IPS-20b (cell line): ENCODE measurements around the gene TNC.

ENCODE experiments used
- H3K27ac ChIP-seq: one replicate; pipeline ENCODE4 v1.5.1; 2013; ENCODE audit warnings: low read length
- H3K27me3 ChIP-seq: 2 replicates; pipeline ENCODE4 v1.6.1; 2013; ENCODE audit warnings: mild to moderate bottlenecking, low read length, inconsistent platforms; ENCODE audit not compliant: insufficient read depth
- H3K36me3 ChIP-seq: 2 replicates; pipeline ENCODE4 v1.6.1; 2013; ENCODE audit warnings: low read depth, mild to moderate bottlenecking, inconsistent platforms, low read length, moderate library complexity; ENCODE audit not compliant: insufficient read depth
- H3K4me1 ChIP-seq: 2 replicates; pipeline ENCODE4 v1.6.1; 2013; ENCODE audit warnings: mild to moderate bottlenecking, control low read depth, inconsistent platforms, low read length, moderate library complexity; ENCODE audit not compliant: insufficient read depth
- H3K4me3 ChIP-seq: 2 replicates; pipeline ENCODE4 v1.5.1; 2013; ENCODE audit warnings: mild to moderate bottlenecking, low read length, inconsistent platforms
- H3K9ac ChIP-seq: 2 replicates; pipeline ENCODE4 v1.6.1; 2013; ENCODE audit warnings: low read depth, mild to moderate bottlenecking, inconsistent platforms, low read length, moderate library complexity
- H3K9me3 ChIP-seq: 2 replicates; pipeline ENCODE4 v1.6.1; 2013; ENCODE audit warnings: mild to moderate bottlenecking, low read depth, low read length, inconsistent platforms; ENCODE audit not compliant: insufficient read depth

Gene TNC

DNA sequence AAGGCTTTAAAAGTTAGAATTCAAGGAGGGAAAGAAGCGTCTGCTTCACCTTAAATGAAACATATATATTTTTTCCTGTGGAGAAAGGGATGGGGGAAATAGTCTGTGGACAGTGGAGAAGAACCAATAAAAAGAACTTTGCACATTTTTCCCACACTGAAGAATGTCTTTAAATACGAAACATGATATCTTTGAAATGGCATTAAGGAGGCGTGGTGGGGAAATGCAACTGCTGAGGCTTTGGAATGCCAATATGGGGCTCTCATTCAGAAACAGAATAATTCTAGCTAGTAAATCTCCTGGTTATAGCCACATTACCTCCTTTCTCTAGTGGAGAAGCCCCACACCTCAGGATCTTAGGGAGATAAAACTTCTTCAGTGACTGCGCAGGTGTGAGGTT is 46.8 kb downstream of the TNC start:
- Histone ChIP-seq H3K36me3 (no peaks in the 10 kb centered on the region), H3K27ac (no peak overlapping the region), H3K27me3 (no peaks in the 10 kb centered on the region), H3K9me3 (no peaks in the 10 kb centered on the region), H3K9ac (no peak overlapping the region), H3K4me1 (peaks cover 2% of the 10 kb centered on the region; the same call in 1 of the 2 replicates), H3K4me3 (no peak overlapping the region)

DNA sequence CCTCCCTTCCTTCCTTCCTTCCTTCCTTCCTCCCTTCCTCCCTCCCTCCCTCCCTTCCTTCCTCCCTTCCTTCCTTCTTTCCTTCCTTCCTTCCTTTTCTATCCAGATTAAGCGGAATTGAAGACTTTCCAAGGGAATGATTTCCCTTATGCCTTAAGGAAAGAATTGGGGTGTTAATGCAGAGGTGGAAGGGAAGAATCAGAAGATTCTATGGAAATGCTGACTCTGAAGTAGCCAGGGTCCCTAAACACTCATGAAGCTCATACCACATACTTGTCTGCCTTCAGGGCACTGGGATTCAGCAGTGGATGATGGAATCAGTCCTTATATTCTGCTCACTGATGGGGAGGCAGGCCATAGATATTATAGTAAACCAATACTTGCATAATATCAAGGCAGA is 48.2 kb downstream of the TNC start:
- Histone ChIP-seq H3K9me3 (no peaks in the 10 kb centered on the region), H3K36me3 (no peaks in the 10 kb centered on the region), H3K4me3 (no peak overlapping the region)

DNA sequence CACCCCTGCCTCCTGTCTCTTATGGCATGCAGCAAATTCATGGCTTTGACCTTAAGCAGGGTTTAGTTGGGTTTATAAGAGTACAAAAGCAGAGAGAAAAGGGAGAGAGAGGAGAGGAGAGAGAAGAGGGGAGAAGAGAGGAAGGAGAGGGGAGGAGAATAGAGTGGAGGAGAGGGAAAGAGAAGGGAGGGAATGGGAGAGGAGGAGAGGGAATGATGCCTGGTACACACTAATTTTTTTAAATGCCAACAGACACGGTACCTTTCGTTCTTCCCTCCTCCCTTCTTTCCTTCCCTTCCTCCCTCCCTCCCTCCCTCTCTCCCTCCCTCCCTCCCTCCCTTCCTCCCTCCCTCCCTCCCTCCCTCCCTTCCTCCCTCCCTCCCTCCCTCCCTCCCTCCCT is 48.7 kb downstream of the TNC start:
- no peak overlapping the region for H3K27ac ChIP-seq
- H3K4me1 ChIP-seq = peaks cover 2% of the 10 kb centered on the region; the same call in 1 of the 2 replicates
- no peaks in the 10 kb centered on the region for H3K36me3 ChIP-seq
- H3K4me3 ChIP-seq = no peak overlapping the region
- no peaks in the 10 kb centered on the region for H3K9me3 ChIP-seq
- no peak overlapping the region for H3K9ac ChIP-seq
- no peaks in the 10 kb centered on the region for H3K27me3 ChIP-seq

More for the DNA sequence above, 48.2 kb downstream of the TNC start:
- no peaks in the 10 kb centered on the region for H3K27me3 ChIP-seq
- no peak overlapping the region for H3K27ac ChIP-seq
- H3K9ac ChIP-seq = no peak overlapping the region
- H3K4me1 ChIP-seq = peaks cover 2% of the 10 kb centered on the region; the same call in 1 of the 2 replicates

DNA sequence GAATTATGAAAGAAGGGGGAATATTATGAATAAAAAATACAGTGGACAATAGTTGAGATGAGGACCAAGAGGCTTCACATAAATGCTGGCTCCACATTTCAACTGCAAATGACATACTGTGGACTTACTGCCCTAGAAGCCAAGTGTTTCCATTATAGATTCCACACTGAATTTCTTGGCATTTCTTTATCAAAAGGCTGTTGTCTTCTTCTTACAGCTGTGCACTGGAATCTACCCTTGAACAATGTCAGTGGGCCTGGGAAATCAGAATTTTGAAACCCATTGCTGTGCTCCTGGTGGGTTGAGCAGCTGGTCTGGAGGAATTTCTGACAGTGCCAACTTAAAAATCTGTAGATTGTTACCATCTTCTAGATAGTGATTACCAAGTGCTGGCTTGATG is 49.9 kb downstream of the TNC start:
- no peaks in the 10 kb centered on the region for H3K36me3 ChIP-seq
- H3K9ac ChIP-seq = no peak overlapping the region
- no peak overlapping the region for H3K27ac ChIP-seq
- H3K27me3 ChIP-seq = no peaks in the 10 kb centered on the region
- H3K4me1 ChIP-seq = peaks cover 2% of the 10 kb centered on the region
- H3K4me3 ChIP-seq = no peak overlapping the region
- no peaks in the 10 kb centered on the region for H3K9me3 ChIP-seq

DNA sequence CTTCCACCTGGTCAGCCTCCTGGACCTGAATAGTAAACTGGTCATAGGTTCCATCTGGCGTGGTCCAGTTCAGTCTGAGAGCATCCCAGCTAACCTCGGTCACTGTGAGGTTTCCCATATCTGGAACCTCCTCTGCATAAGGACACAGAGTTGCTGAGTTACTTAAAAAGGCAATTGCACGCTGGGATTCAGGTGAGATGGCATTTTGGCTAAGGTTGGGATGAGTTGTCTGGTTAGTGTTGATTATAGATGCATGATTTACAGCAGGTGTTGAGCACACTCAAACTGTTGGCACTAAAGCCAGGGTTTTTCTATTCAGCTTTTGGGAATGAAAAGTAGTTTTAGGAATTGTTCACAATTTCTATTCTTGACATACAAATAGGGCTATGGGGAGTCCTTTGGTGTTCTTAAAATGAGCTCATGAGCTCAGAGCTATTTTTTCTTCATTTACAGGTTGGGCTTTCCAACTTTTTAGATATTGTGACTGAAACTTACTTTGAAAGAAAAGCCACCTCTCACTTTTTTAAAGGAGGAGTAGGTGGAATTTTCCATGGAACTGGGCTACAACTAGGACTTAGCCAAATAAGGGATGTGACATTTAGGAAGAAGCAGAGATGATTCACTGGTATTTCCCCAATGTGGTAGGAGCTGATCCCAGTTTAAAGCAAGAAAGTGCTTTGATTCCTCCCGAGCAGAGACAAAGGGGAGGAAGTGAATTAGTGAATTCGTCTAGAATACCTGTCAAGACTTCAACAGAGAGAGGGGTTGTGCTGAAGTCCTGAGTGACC is 54.7 kb downstream of the TNC start:
- H3K36me3 ChIP-seq = no peaks in the 10 kb centered on the region
- H3K4me1 ChIP-seq = no peaks in the 10 kb centered on the region; the same call in 1 of the 2 replicates
- H3K27me3 ChIP-seq = no peaks in the 10 kb centered on the region
- no peaks in the 10 kb centered on the region for H3K9me3 ChIP-seq
- no peak overlapping the region for H3K9ac ChIP-seq
- H3K27ac ChIP-seq = no peak overlapping the region
- H3K4me3 ChIP-seq = no peak overlapping the region

DNA sequence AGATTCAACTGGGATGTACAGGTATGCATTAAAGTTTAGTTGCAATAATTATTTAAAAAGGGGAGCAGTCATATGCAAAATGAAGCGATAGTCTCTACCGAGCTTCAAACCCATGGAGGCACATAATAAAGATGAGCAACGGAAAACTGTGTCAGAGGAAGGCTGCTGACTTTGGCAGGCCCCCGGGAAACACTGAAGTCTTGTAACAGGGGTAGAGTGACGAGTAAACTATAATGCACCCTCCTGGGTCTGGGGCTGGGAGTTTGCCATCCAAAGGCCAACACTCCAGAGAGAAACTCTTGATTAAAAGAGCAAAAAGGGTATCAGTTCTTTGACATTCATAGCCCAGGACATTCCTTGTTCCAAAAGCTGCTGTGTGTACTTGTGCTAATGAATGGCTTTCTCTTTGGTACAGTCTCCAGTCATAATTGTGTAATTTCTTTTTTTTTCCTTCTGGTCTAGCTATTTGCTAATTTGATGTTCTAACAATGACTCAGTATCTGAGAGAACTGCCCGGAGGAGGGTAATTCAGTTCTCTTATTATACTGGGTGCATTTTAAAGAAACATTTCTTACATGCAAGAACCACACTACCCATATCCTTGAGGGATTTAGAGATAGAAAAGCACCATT is 59.2 kb downstream of the TNC start:
- no peak overlapping the region for H3K9ac ChIP-seq
- no peak overlapping the region for H3K4me3 ChIP-seq
- H3K9me3 ChIP-seq = no peaks in the 10 kb centered on the region
- H3K27me3 ChIP-seq = no peaks in the 10 kb centered on the region
- no peaks in the 10 kb centered on the region; the same call in 1 of the 2 replicates for H3K4me1 ChIP-seq
- H3K27ac ChIP-seq = no peak overlapping the region
- no peaks in the 10 kb centered on the region for H3K36me3 ChIP-seq

DNA sequence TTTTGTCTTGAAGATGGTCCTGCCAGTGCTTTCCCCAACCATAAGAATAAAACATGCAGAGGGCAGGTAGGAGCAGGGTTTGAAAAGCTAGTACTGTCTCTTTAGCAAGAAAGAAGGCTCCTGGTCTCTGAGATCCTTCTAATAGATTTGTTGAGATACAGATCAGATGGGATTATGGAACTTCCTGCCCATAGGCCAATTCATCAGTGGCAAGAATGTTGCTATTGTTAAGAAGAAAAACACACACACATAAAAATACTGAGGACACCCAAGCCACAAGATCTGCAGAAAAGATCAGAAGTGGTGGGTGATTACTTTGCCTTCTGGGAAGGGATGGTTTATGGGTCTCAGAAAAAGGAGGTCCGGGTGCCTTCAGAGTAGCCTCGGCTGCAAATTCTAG is 59.8 kb downstream of the TNC start:
- no peaks in the 10 kb centered on the region for H3K27me3 ChIP-seq
- no peak overlapping the region for H3K9ac ChIP-seq
- H3K9me3 ChIP-seq = no peaks in the 10 kb centered on the region
- H3K27ac ChIP-seq = no peak overlapping the region
- no peaks in the 10 kb centered on the region; the same call in 1 of the 2 replicates for H3K4me1 ChIP-seq
- H3K36me3 ChIP-seq = no peaks in the 10 kb centered on the region
- H3K4me3 ChIP-seq = no peak overlapping the region

DNA sequence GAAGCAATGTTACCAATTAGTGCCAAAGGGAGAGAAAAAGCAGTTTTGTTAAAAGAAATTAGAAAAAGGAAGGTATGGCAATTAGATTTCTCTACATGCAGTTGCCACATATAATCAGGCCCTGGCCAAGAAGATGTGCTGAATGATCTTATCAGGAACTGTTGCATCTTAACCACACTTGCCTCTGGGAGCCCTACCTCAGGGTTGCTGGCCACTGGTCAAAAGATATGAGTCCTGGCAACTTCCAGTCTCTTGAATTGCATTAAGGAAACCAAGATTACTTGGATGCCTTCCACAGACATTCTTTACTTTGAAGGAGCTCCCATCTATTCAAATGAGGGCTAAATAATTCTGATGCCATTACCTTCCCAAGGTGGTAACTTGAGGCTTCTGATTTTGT is 60.4 kb downstream of the TNC start:
- Histone ChIP-seq H3K27me3 (no peaks in the 10 kb centered on the region), H3K4me3 (no peak overlapping the region), H3K9ac (no peak overlapping the region), H3K27ac (no peak overlapping the region), H3K36me3 (no peaks in the 10 kb centered on the region), H3K9me3 (no peaks in the 10 kb centered on the region), H3K4me1 (no peaks in the 10 kb centered on the region)

DNA sequence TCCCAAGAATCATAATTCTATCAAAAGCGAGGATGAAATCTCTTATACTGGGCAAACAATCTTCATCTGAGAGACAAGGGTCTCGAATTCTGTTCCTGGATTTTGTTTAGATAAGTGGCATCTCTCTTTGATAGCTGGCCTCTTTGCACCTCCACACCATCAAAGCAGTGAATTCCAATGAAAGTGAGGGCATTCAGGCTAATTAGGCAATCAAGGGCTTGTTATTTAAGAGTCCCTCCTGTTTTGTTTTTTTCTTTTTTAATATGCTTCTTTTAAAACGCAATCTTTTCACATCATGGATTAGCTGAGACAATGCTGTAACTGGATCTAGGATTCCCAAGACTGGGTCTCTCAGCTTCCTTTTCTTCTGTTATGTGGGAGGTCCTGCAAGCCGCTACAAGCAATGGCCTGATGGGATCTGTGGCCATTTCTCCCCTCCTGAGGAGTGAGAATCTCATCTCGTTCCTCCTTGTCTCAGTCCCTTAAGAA is 67.9 kb downstream of the TNC start:
- no peaks in the 10 kb centered on the region for H3K36me3 ChIP-seq
- no peak overlapping the region for H3K9ac ChIP-seq
- H3K4me1 ChIP-seq = no peaks in the 10 kb centered on the region
- no peak overlapping the region for H3K4me3 ChIP-seq
- H3K27ac ChIP-seq = no peak overlapping the region
- H3K27me3 ChIP-seq = no peaks in the 10 kb centered on the region
- H3K9me3 ChIP-seq = no peaks in the 10 kb centered on the region

DNA sequence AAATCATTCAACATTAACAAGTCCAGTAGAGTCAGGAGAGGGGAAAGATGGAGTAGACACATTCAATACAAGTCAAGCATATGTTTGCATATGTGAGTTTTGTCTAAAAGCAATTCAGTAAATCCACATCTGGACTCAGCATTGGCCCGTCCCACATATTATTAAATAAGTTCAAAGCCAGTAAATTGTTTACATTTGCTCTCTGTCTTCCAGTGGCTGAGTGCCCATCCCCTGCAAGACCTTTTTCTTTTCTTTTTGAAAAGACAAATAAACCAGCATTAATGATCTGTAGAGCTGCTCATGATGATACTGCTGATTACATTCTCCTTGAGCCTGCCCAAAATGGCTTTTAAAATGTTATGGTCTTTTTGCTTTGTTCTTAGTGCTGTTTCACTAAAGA is 71.1 kb downstream of the TNC start:
- Histone ChIP-seq H3K9me3 (no peaks in the 10 kb centered on the region), H3K27ac (no peak overlapping the region), H3K36me3 (no peaks in the 10 kb centered on the region), H3K4me3 (no peak overlapping the region), H3K4me1 (no peaks in the 10 kb centered on the region), H3K9ac (no peak overlapping the region), H3K27me3 (no peaks in the 10 kb centered on the region)

DNA sequence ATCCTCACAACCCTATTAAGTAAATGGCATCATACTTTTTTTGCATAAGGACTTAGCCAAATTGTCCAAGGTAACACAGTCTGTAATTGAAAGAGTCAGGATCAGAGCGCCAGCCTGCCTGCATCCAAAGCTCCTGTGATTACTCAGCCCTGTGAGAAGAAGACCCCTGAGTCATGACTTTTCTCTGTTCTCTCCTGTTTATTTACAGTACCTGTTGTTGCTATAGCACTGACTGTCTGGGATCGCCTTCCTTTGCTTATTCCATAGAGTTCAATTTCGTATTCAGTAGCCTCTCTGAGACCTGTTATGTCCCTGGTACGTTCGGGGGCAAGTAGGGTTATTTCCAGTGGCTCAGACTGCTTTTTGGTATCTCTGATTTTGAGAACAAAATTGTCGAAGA is 71.8 kb downstream of the TNC start:
- Histone ChIP-seq H3K27me3 (no peaks in the 10 kb centered on the region), H3K4me3 (no peak overlapping the region), H3K9ac (no peak overlapping the region), H3K4me1 (no peaks in the 10 kb centered on the region), H3K36me3 (no peaks in the 10 kb centered on the region), H3K27ac (no peak overlapping the region), H3K9me3 (no peaks in the 10 kb centered on the region)

DNA sequence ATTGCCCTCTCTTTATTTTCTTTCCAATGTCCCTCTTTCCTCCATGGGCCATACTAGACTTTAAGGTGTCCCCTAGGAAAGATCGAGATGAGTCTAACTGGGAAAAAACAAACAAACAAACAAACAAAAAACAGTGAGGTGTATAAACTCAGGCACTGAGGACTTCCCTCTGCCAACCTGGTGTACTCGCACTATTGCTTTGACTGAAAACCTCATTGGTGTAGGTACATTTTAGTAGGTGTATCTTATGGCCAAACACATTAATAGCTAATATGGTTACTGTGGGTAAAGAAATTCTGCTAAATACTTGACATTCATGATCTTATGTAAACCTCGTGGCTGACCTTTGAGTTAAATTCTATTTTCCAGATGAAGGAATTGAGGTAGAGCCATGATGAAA is 74.3 kb downstream of the TNC start:
- H3K9ac ChIP-seq = no peak overlapping the region
- no peaks in the 10 kb centered on the region for H3K36me3 ChIP-seq
- no peaks in the 10 kb centered on the region for H3K4me1 ChIP-seq
- H3K27ac ChIP-seq = no peak overlapping the region
- H3K27me3 ChIP-seq = no peaks in the 10 kb centered on the region
- H3K9me3 ChIP-seq = no peaks in the 10 kb centered on the region
- H3K4me3 ChIP-seq = no peak overlapping the region
